Activated CD8-positive, alpha-beta memory T cell treated with anti-CD3 and anti-CD28 coated beads, Interleukin-2, amount 50 U/mL, for 24 hours (primary cell): ENCODE measurements around the gene COL2A1.
"Not testable (repeated sequence)": the region's sequence is repeated elsewhere in the genome, so short reads cannot be mapped to it uniquely, and the experiment has no call there.

Experiments used
- DNase-seq: peaks from one replicate; pipeline ENCODE4 v3.0.0-alpha.2; 2020; ENCODE audit errors: extremely low read depth

The COL2A1 gene

DNA sequence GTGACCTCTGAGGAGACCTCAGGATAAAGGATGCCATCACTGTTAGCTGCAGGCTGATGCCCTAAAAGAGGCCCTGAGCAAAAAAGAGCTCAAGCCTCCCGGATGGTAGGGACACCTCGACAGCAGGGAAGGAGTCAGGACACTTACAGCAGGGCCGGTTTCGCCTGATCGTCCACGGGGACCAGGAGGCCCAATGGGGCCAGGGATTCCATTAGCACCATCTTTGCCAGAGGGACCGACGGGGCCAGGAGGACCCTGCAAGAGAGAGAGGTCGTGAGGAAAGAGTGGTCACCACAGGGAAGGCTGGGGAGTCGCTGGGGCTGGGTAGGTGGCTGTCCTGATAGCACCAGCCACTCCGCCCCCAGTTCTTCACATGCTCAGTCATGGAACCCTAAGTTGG is 28.5 kb downstream of the COL2A1 start:
- DNase-seq, result no peak

DNA sequence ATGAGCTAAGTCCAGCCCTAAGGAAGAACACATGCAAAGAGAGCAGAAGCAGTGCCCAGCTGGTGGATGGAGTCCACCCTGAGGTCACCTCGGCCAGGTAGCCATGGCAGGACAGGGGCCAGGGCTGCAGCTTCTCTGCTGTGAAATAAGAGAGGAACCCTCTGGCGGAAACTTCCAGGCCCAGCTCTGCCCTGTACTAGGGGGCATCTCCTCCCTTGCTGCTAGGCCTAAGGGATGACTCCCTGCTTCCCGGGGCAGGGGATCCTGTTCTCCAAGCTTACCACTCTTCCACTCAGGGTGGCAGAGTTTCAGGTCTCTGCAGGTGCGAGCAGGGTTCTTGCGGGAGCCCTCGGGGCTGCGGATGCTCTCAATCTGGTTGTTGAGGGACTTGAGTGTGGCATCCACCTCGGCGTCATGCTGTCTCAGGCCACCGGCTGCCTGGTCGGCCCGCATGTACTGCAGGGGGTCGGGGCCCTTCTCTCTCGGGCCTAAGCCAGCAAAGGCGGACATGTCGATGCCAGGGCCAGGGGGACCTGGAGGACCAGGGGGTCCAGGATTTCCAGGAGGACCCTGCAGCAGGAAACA is 29.1 kb downstream of the COL2A1 start:
- DNase-seq, result no peak

GRCh38 chr12:47973870-47974269 is 30.4 kb downstream of the COL2A1 start:
- DNase-seq, result no peak

- DNase-seq, result no peak
Observed at GRCh38 chr12:47972895-47973294, 31.4 kb downstream of the COL2A1 start.

DNA sequence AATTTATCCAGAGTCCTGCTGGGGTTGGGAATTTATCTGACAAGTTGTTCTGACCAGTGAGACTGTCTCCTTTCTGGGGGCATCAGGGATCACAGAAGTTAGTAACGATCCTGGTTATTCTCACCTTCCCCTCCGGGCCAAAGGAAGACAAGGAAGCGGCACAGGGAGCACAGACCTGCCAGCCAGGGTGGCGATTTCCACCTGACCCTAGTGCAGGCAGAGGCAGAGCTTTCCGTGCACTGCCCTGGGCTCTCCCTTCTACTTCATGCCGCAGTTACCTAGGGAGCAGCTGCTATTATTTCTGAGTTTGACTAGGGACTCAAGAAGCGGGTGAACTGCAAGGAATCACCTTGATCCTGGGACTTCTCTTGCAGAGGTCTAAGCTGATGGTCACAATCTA is 33.4 kb downstream of the COL2A1 start:
- DNase-seq, result no peak

DNA sequence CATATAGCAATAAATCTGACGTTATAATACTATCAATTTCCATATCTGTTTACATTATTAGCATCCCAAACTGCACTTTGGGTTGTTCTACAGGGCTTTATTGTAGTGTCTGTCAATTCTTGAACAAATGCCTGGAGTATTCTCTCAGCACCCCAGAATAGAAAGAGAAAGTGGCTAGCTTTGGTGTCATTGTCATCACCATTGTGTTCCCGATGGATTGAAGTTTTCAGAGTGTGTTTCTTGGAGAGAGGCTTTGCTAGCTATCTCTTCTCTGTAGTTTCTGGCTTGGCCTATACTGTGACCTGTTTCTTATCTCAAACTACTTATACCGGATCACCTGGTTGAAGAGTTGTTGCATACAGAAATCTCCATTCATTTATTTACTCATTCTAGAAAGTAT is 34.4 kb downstream of the COL2A1 start:
- no peak for DNase-seq

DNA sequence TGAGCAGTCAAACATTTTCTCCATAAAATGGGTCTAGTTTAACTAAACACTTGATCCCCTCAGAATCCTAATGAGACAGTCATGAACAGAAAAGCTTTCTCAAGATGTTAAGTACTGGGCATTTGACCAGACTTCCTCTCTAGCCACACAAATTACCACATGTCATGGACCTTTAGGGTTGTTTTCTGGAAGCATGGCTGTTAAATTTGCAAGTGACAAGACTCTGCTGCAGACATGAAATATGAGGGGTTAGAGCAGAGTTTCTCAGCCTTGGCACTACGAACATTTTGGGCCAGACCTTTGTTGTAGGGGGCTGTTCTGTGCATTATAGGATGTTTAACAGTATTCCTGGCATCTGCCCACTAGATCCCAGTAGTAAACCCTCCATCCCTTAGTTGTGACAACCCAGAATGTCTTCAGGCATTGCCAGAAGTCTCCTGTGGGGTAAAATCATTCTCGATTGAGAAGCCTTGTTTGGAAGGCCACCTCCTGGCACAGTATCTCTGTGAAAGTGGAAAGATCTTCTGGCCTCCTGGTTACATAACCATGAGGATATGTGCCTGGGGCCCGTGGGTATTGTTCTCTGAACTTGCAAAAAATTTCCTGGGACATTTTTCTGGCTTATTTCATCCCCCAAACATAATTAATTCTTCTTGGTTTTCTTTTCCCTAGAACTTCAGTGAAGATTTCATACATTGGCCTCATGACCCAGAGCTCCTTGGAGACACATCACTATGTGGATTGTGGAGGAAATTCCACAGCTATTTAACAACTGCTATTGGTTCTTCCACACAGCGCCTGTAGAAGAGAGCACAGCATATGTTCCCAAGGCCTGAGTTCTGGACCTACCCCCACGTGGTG is 36.6 kb downstream of the COL2A1 start:
- DNase-seq, result no peak

- DNase-seq, result no peak
Observed at GRCh38 chr12:47965581-47965980, 38.7 kb downstream of the COL2A1 start.

GRCh38 chr12:47964106-47964728 is 40.1 kb downstream of the COL2A1 start:
- no peak for DNase-seq

GRCh38 chr12:47963340-47964040 is 40.8 kb downstream of the COL2A1 start, which contains the start of gene TMEM106C:
Gene TMEM106C, plus strand, starts transcription at chr12:47963596. Its CDS starts 641 bp downstream, at chr12:47964237.
- DNase-seq, result peak; percentile 70

- no peak for DNase-seq
Observed at GRCh38 chr12:47962198-47962597, 42.1 kb downstream of the COL2A1 start.

GRCh38 chr12:47957671-47958070 is 46.6 kb downstream of the COL2A1 start:
- DNase-seq, result not testable (repeated sequence)

DNA sequence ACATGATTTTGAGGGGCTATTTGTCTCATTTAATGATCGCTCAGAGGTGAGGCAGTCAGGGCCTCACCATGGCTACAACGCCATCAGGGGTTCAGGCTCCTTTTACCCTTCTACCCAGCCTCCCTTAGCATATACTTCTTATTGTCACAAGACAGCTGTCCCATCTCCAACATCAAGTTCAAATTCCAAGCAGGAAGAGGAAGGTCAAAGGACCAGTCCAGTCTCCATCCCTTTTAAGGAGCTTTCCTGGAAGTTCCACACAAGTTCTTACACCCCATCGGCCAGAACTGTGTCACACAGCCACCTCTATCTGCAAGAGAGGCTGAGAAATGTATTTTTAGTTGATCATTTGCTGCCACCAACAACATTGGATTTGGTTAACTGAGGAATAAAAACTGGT is 49.2 kb downstream of the COL2A1 start:
- no peak for DNase-seq

GRCh38 chr12:47954467-47955045 is 49.7 kb downstream of the COL2A1 start:
- DNase-seq, result no peak

DNA sequence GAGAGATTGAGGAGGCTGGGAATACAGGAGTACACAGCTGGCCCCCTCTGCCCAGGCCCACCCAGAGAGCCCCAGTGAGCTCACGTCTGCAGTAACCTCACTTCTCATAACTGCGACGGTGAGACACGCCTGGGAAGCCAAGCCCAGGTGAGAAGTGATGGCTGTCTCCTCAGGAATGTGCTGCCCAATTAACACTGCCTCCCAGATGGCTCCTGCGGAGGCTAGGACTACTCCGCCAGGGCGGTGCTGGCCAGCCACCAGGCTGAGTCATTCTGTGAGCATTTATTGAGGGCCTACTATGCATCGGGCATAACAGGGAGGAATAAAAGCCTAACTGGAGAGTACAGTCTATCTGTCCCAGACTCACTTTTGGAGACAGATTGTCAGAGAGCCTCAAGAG is 50.2 kb downstream of the COL2A1 start:
- no peak for DNase-seq

DNA sequence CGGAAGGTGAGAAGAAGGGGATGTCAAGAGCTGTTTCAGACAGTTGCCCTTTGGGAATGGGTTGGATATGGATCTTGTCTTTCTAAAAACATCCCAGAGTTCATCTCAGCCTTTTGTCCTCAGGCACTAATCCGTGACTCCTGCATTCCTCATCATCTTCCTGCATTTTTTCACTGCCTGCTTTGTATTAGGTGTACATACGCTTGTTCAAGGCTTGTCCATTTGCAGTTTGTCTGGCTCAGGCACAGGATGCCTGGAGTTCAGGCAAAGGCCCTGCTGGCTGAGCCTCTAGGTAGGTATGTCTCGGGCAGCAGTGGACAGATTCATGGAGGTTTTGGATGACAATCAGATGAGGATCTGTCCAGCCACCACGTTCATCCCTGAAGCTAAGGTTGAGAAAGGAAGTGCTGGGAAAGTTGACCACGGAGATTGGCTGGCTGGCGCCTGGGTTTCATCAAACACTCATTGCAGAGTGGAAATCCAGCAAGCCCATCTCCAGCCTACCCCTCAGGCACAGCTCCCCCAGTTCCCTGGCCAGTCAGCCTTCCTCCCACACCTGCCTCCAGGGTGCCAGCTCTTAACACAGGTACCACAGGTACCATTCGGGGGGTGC is 53.3 kb downstream of the COL2A1 start:
- no peak for DNase-seq

DNA sequence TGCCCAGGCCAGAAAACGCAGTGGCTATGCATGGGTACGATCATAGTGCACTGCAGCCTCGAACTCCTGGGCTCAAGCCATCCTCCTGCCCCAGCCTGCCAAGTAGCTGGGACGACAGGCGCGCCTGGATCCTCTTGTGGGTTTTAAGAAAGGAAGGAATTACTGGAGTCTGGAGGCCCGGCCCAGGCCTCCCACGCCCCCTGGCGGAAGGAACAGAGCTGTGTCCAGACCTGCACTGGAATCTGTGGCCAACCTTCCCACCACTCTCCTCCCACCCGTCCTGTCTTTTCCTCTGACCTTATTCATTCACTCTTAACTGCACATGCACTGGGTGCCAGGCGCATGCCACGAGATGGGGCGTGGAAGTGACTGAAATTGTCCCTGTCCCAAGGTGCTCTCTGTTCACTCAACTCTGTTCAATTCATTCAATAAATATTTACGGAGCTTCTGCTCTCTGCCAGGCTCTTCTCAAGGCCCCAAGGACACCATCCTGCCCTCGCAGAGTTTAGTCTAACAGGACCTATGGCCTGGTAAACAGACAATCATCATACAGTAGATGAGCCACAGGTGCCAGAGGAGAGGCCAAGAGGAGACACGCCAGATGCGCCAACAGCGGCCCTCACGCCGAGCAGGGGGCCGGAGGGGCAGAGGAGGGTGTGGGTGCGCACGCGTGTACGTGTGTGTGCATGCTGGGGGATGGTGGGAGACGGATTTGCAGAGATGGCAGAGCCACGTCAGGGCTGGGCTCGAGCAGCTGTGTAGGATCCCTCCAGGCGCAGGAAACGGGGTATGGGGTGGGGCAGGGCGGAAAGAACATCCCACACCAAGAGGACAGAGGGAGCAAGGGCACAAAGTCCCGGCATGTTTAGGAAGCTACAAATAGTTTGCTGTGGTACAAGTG is 54.6 kb downstream of the COL2A1 start:
- DNase-seq, result no peak

DNA sequence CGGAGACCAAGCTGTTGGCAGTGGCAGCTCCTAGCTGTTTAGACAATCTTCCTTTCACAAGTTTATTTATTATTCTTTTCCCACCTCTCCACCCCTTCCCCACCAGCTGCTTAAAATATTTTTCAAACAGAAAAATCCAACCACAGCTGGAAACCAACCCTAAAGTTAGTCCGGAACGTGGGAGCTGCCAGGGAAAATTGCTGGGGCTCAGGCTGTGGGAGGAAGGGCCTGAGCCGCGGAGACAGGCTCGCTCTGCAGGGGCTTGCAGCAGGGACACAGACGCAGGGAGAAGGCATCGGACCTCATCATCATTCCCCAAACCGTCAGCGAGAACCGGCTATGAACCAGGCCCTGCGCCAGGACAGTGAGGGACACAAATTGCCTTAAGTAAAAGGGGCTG is 56.9 kb downstream of the COL2A1 start:
- DNase-seq, result no peak

DNA sequence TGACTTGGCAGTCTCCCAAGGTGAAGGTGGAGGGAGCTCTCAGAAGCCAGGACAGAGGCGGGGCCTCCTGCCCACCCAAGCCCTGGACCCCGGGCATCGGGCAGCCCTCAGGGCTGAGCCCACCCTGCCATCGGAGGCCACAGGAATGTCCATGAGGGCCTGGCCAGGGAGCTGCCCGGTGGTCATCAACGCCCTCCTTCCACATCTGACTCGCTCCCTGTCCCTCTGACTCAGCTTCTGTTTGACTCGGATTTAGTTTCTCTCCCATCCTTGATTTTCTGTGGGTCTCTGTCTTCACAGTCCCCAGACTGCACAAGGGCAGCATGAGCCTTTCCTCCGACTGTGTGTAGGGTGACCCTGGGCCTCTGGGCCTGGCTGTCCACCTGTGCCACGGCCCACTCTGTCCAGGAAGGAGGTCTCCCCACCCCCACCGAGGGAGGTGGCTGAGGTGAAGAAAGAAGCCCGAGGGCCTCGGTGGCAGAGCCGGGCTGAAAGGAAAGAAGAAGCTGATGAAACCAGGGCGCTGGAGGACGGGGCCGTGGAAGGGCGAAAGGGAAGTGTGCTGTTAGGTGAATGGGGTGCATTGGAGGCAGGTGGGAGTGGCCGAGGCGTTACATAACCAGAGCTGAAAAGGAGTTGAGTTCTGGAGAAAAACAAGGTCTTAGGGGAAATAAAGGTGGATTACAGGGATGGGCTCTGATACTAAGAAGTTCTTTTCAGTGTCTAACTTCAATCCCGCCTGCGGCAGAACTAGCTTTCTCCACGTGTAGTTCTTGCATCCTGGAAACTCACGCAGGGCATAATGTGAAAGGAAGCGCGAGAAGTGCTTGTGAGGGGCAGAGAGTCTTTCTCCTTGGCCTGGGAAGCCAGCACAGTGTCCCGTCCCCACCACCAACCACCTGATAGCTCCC is 57.6 kb downstream of the COL2A1 start:
- no peak for DNase-seq
